Renal cortical epithelial cell (primary cell): ENCODE results near the gene ULK3. TPM values are rescaled to one million over a fixed set of nuclear protein-coding genes. Genes with fewer than 3 reads are reported as not detected.

Experiments used
- total RNA-seq: library from RNA; depleted of rRNA; stranded (reverse); fragments of >200 nt; gene quantifications from 2 replicates; pipeline ENCODE4 v1.2.3, GENCODE V29; 2014

The ULK3 gene
- total RNA-seq, 1 donor from 2014 or later: 20.4 TPM

Other genes with a start within 250 kb of the ULK3 start
- 74.8 and 92.0 TPM in 2 replicates for gene CLK3, start 227.3 kb downstream of the ULK3 start, total RNA-seq
- 5.4 and 16.5 TPM in 2 replicates for gene EDC3, start 147.1 kb downstream of the ULK3 start, total RNA-seq
- 1.7 TPM in 1 of 2 replicates, not detected in the other for gene CYP1A1, start 117.6 kb downstream of the ULK3 start, total RNA-seq
- not detected in 2 replicates for gene CYP1A2, start 94.3 kb downstream of the ULK3 start, total RNA-seq
- 28.5 and 58.4 TPM in 2 replicates for gene CSK, start 61.1 kb downstream of the ULK3 start, total RNA-seq
- gene LMAN1L, start 30.3 kb downstream of the ULK3 start, total RNA-seq: not detected in 2 replicates
- not detected in 2 replicates for gene CPLX3, start 16.5 kb downstream of the ULK3 start, total RNA-seq
- gene SCAMP2, start 30.2 kb upstream of the ULK3 start, total RNA-seq: 19.4 and 64.5 TPM in 2 replicates
- 57.3 and 86.6 TPM in 2 replicates for gene MPI, start 46.9 kb upstream of the ULK3 start, total RNA-seq
- 34.9 and 47.0 TPM in 2 replicates for gene FAM219B, start 63.7 kb upstream of the ULK3 start, total RNA-seq
- gene COX5A, start 94.9 kb upstream of the ULK3 start, total RNA-seq: 48.4 and 71.7 TPM in 2 replicates
- gene RPP25, start 113.6 kb upstream of the ULK3 start, total RNA-seq: 2.1 and 3.3 TPM in 2 replicates
- gene SCAMP5, start 152.4 kb upstream of the ULK3 start, total RNA-seq: 0.69 and 10.6 TPM in 2 replicates
- gene PPCDC, start 180.4 kb upstream of the ULK3 start, total RNA-seq: 8.7 TPM in 2 replicates